GM12873 (cell line): ENCODE data around the gene TAS2R5.

Experiments used
- TF ChIP-seq, protein P1 (sequence below): IDR thresholded peaks from 2 replicates; pipeline ENCODE4 v1.5.1; 2012; ENCODE audit warnings: low read depth, mild to moderate bottlenecking, moderate library complexity, low read length, control low read depth; ENCODE audit not compliant: insufficient read depth; ENCODE audit errors: missing control alignments

The TAS2R5 gene

GRCh38 chr7:141839256-141839655, 49.2 kb downstream of the TAS2R5 start:
- TF ChIP-seq, protein P1, sequence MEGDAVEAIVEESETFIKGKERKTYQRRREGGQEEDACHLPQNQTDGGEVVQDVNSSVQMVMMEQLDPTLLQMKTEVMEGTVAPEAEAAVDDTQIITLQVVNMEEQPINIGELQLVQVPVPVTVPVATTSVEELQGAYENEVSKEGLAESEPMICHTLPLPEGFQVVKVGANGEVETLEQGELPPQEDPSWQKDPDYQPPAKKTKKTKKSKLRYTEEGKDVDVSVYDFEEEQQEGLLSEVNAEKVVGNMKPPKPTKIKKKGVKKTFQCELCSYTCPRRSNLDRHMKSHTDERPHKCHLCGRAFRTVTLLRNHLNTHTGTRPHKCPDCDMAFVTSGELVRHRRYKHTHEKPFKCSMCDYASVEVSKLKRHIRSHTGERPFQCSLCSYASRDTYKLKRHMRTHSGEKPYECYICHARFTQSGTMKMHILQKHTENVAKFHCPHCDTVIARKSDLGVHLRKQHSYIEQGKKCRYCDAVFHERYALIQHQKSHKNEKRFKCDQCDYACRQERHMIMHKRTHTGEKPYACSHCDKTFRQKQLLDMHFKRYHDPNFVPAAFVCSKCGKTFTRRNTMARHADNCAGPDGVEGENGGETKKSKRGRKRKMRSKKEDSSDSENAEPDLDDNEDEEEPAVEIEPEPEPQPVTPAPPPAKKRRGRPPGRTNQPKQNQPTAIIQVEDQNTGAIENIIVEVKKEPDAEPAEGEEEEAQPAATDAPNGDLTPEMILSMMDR, result no peak

GRCh38 chr7:141840708-141841107, 50.7 kb downstream of the TAS2R5 start:
- TF ChIP-seq, protein P1, result no peak
